Activated naive CD4-positive, alpha-beta T cell (primary cell): ENCODE data around the gene MYOZ3.

ENCODE experiments used
- DNase-seq, 4 experiments: peaks; one replicate each; lab custom pipeline; 2025; lab: John Stamatoyannopoulos, UW

MYOZ3 gene

DNA sequence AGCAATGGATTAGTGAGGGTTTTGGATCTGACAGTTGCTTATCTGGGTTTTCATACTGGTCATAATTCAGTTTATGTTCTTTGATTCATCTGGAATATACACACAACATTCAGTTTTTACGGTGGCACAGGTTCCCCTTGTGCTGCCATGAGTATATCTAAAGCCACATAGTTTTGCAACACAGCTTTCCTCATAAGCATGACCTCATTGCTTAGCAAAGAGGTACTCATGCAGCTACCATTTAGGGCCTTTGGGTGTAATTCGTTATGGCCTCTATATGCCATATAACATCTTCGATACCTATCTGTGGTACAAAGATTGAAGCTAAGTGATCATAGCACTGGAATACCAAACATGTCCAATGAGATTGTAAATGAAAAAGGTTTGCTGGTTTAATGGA is 42.7 kb downstream of the MYOZ3 start:
- no peak for DNase-seq

GRCh38 chr5:150706776-150707390 is 45.8 kb downstream of the MYOZ3 start:
- no peak for DNase-seq

- no peak for DNase-seq
These were observed 49.1 kb downstream of the MYOZ3 start for GRCh38 chr5:150710165-150710564.

GRCh38 chr5:150723845-150724244 is 62.8 kb downstream of the MYOZ3 start:
- DNase-seq: no peak
